ENCODE data around the gene RNF5. TPM values are rescaled to one million over a fixed set of nuclear protein-coding genes. Genes with fewer than 3 reads are reported as not detected.

RNF5 gene
- polyA plus RNA-seq, 1 experiment = 40.2 TPM

GRCh38 chr6:32173051-32173727 lies 5.0 kb upstream of the RNF5 start:
- CTCF ChIA-PET = no interaction called here
- TF ChIP-seq, protein P1, sequence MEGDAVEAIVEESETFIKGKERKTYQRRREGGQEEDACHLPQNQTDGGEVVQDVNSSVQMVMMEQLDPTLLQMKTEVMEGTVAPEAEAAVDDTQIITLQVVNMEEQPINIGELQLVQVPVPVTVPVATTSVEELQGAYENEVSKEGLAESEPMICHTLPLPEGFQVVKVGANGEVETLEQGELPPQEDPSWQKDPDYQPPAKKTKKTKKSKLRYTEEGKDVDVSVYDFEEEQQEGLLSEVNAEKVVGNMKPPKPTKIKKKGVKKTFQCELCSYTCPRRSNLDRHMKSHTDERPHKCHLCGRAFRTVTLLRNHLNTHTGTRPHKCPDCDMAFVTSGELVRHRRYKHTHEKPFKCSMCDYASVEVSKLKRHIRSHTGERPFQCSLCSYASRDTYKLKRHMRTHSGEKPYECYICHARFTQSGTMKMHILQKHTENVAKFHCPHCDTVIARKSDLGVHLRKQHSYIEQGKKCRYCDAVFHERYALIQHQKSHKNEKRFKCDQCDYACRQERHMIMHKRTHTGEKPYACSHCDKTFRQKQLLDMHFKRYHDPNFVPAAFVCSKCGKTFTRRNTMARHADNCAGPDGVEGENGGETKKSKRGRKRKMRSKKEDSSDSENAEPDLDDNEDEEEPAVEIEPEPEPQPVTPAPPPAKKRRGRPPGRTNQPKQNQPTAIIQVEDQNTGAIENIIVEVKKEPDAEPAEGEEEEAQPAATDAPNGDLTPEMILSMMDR (IDR thresholded peaks at IDR 0.05; ENCODE audit: insufficient read depth, low read depth, low read length) = no peak
- POLR2A ChIA-PET = no interaction called here

GRCh38 chr6:32174416-32174815 lies 3.8 kb upstream of the RNF5 start:
- Histone ChIP-seq H3K4me3 (ENCODE audit: low read depth, low read length) (no peak overlapping the region), H3K27me3 (ENCODE audit: control insufficient read depth, insufficient read depth, low read length) (no peaks in the 10 kb centered on the region), H3K36me3 (ENCODE audit: control insufficient read depth, insufficient read depth, low read length) (peaks cover 15% of the 10 kb centered on the region)
- TF ChIP-seq, protein P1 (IDR thresholded peaks at IDR 0.05; ENCODE audit: insufficient read depth, low read depth, low read length) = no peak
- no peak for DNase-seq (ENCODE audit: low read depth)
- POLR2A ChIA-PET = no interaction called here
- CTCF ChIA-PET = no interaction called here

More at GRCh38 chr6:32173051-32173727, 5.0 kb upstream of the RNF5 start:
- H3K27me3 ChIP-seq (ENCODE audit: control insufficient read depth, insufficient read depth, low read length) = no peaks in the 10 kb centered on the region
- H3K36me3 ChIP-seq (ENCODE audit: control insufficient read depth, insufficient read depth, low read length) = peaks cover 21% of the 10 kb centered on the region
- H3K4me3 ChIP-seq (ENCODE audit: low read depth, low read length) = no peak overlapping the region
- no peak for DNase-seq (ENCODE audit: low read depth)

- CTCF ChIA-PET = no interaction called here
- no peak for DNase-seq (ENCODE audit: low read depth)
- POLR2A ChIA-PET = no interaction called here
- Histone ChIP-seq H3K27me3 (ENCODE audit: control insufficient read depth, insufficient read depth, low read length) (no peaks in the 10 kb centered on the region), H3K4me3 (ENCODE audit: low read depth, low read length) (peak overlapping the region; percentile 97), H3K36me3 (ENCODE audit: control insufficient read depth, insufficient read depth, low read length) (peaks cover 12% of the 10 kb centered on the region)
- TF ChIP-seq, protein P1 (IDR thresholded peaks at IDR 0.05; ENCODE audit: insufficient read depth, low read depth, low read length) = no peak
These were observed 2.9 kb upstream of the RNF5 start for GRCh38 chr6:32175322-32175710.

- Histone ChIP-seq H3K36me3 (ENCODE audit: control insufficient read depth, insufficient read depth, low read length) (peaks cover 8% of the 10 kb centered on the region), H3K4me3 (ENCODE audit: low read depth, low read length) (peak within 1 kb of the TSS; percentile 97), H3K27me3 (ENCODE audit: control insufficient read depth, insufficient read depth, low read length) (no peaks in the 10 kb centered on the region)
- TF ChIP-seq, protein P1 (IDR thresholded peaks at IDR 0.05; ENCODE audit: insufficient read depth, low read depth, low read length) = no peak
- ChIA-PET CTCF (interaction anchor here (1.1 to 2.0 kb wide), 4 partner anchors 15 to 59 kb away, joined by 3 to 7 read pairs (median 6); partner anchors contain the start of gene PBX2), POLR2A (no interaction called here)
- DNase-seq (ENCODE audit: low read depth) = peak; percentile 84
These were observed 2.3 kb upstream of the RNF5 start, which contains the start of gene AGPAT1 for GRCh38 chr6:32175711-32176475. Gene AGPAT1 (minus strand): TSS chr6:32176084. CDS start chr6:32171496, 4,588 bp downstream.
